Measurements from ENCODE around the gene ORM1.

DNA sequence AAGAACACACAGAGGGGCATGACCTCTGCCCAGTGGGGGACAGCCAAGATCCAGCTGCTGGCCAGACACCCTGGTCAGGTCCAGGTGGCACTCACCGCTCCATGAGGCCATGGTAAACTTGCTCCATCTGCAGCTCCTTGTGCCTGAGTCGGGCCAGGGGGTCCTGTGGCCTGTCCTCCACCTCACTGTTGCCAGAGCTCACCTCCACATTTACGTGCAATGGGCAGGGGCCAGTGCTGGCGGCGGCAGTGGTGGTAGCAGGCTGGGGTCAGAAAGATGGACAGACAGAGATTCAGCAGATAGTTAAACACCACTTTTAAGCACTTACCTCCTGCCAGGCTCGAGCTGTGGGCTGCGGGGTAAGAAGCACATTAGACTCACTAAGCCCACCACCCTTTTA, 36.9 kb downstream of the ORM1 start:
- TF ChIP-seq CTCF (IDR thresholded peaks at IDR 0.05) (no peak), POLR2AphosphoS5 (IDR thresholded peaks at IDR 0.05) (no peak), POLR2A (IDR thresholded peaks at IDR 0.05) (no peak)
